HUDEP-2 (cell line): ENCODE results near the gene FEV.

Source experiments
- DNase-seq, 76 experiments: peaks; one replicate each; lab custom pipeline; 2025; ENCODE audit not compliant: unreplicated experiment in 76 of 76; lab: John Stamatoyannopoulos, UW

The FEV gene

DNA sequence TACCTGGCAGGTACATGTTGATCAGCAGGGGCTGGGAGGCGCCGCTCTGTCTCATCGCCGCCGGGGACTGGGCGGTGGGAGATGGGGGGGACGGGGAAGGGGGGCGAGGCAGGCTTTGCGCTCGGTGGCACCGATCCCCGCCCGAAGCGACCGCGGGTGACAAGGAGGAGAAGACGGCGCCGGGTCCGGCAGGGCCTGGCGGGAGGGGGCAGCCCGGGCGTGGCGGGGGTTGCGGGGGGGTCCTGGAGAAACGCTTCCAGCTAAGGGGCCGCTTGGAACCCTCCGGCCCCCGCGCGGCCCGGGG lies at the start of gene FEV:
Gene FEV (minus strand): TSS at position 164 of the 304 bp plus-strand sequence. CDS start 109 bp downstream, at position 55.
- no peak for DNase-seq

DNA sequence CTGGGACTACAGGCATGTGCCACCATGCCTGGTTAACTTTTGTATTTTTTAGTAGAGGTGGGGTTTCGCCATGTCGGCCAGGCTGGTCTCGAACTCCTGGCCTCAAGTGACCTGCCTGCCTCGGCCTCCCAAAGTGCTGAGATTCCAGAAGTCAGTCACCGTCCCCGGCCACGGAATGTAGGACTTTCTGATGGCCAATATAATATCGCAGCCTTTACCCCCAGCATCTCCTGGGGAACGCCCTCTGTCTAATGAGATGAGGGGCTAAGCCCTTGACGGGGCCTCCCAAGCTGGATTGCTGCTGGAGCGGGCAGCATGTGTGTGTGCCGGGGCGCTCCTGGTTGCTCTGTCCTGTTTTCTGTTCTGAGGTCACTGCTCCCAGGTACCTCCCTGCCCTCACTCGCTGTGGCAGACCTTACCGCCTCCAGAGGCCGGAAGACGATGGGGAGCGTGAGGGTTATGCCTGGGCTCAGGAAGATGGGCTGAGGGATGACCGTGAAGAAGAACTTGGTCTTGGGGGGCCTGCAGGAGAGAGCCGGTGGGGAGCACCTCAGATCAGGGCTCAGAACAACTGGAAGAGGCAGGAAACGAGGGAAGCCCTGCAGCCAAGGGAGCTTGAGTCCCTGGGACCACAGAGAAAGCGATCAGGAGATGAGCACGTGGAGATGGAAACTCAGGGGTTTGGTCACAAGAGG lies 47.2 kb upstream of the FEV start:
- DNase-seq = no peak

DNA sequence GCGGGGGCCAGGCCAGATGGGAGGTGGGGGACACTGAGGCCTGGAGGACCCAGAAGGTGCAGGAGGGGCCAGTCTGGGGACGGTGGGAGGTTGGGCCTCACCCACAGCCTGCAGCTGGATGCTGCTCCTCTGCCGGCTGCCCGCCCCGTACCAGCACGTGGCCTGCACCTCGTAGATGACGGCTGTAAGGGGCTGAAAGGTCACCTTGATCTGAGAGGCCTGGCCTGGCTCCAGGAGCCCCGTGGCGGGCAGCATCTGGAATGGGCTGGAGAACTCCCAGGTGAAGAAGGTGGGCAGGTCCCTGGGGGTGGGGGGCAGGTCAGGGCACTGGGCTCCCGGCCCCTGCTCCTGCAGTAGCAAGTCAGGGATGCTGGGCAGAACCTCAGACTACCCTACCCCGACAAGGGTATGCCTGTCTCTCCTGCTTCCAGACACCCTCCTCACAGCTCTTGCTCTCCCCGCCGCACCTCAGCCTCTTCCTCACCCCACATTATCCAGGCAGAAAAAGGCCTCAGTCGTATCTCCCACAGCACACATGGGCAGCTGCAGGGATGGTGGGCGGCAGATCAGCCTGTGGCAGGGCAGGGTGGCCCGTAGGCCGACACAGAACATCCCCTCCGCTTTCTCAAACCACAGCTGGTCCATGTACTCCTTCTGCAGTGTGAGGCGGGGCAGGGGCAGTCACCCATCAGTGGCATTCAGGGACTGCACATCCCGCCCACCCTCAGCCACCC lies 46.2 kb upstream of the FEV start:
- no peak for DNase-seq

DNA sequence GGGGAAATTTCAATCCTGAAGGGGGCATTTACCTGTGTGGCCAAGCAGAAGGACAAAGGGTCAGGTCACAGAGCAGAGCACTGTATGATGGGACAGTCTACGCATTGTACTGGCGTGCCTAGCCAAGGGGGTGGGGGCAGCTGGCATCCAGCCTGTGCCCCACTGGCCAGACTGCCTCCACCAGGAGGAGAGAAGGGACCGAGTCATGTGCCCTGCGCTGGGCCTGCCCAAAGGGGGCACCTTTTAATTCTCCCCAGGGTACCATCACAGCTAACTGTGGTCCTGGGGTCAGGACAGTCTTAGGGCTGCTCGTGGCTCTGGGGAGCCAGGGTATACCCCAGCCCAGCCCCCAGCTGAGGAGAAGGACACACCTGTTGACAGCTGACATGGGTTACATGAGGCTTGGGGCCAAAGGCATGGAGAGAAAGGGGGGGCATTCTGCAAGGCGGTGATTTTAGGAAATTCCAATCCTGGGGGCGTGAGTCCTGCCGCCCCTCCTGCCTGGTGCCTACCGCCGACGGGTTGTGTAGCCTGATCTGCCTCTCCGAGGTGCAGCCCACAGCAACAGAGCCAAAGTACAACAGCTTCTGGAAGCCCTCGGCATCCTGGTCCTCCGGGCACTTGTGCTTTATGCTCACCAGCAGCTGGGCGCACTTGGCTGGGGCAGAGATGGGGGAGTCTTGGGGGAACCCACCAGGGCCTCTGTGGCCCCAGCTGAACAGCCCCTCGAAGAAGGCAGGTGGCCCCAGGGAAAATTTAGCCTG lies 45.4 kb upstream of the FEV start:
- DNase-seq = no peak

DNA sequence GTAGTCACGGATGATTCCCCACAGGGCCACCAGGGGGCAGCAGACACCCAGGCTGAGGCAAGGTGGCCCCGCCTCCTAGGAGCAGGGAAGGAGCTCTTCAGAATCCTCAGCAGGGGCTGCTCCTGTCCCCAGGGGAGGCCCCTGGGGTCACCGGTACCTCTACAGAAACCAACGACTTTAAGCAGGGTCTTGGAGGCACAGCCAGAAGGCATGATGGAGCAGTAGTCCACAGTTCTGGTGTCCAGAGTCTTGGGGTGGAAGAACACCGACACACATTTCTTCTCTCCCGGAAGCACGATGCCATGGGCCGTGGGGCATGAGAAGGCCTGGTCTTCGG lies 44.8 kb upstream of the FEV start:
- DNase-seq = peak in 67 of 76 experiments; percentile 2 to 80 (median 48)

DNA sequence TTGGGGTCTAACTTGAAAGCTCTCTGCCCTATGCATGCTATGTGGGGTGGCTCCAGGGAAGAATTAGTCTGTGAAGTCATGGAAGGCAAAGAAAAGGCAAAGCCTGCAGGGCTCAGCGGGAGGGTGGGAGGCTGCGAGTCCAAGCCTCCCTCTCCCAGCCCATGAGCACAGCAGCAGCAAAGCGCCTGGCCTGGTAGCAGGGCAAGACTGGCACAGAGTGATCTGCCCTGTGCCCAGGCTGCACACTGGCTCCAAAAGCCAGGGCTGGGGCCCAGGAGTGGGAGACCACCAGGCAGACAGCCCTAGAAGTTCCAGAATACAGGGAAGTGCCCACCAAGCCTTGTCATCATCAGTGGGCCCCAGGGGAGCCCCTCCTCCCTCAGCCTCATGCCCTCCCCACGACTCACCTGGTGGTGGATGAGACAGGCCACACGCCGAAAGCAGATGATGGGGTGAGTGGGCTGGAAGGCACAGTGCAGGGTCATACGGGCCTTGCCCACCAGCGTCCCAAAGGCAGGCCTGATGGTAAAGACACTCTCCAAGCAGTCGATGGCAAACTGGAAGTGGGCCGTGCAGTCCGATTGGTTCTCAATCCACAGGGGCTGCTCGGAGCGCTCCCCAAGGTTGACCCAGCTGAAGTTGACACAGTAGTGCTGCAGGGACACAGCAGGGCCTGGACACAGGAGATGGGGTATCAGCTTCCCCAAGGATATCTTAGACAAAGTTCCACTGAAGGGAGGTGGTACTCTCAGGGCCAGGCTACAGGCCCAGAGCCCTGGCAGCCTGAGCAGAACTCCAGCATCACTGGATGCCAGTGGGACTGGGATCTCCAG lies 44.2 kb upstream of the FEV start:
- no peak for DNase-seq

DNA sequence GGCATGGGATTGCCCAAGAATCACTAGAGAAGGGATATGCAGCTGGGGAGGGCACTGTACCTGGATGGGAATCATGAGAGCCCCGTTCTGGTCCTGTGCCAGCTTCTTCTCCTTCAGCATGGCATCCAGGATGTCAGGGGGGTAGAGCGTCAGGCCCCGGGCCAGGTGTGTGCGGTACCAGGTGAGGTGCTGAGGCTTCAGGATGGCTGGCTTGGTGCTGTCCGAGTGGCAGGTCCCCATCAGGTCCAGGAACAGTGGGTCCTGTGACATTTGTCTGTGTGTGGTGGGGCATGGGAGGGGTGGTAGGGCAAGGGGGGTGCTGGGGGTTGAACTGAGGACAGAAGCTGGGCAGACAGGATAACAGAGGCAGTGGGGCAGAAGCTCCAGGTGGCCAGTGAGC lies 43.2 kb upstream of the FEV start:
- no peak for DNase-seq

DNA sequence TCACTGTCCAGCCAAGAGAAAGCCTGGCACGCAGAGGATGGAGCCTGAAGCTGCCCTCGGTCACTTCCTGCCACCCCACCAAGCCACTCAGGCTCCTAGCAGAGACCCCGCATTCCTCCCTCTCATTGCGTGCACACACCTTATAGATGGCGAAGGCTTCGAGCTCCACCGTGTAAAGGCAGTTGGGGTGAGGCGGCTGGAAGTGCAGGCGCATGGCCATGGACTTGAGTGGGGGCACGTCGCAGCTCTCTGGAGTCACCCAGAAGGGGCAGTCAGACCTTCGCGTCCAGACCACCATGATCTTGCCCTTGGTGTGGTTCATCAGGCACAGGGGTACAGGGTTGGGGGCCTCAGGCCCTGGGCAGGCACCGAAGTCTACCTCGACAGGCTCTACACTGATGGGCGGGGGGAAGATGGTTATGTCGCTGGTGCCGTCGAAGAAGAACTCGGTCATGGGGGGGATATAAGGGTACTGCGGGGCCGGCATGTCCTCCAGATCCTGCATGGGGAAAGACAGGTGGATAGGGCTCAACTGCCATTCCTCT lies 42.6 kb upstream of the FEV start:
- DNase-seq = no peak

DNA sequence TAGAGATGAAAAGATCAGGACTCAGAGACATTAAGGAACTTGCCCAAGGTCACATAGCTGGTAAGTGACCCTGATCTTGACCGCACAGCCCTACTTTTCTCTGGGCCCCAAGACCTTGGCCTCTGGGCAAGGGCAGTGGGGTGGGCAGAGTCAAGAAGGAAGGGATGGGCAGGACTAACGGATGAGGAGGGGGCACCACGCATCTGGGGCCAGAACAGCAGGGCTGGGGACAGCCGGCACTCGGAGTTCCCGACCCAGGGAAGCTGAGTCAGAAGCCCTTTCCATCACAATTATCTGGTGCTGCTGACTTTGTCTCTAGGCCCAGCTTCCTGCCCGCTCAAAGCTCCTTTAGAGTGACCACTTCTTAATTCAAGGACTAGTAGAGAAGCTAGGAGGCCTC lies 42.0 kb upstream of the FEV start:
- DNase-seq = no peak

DNA sequence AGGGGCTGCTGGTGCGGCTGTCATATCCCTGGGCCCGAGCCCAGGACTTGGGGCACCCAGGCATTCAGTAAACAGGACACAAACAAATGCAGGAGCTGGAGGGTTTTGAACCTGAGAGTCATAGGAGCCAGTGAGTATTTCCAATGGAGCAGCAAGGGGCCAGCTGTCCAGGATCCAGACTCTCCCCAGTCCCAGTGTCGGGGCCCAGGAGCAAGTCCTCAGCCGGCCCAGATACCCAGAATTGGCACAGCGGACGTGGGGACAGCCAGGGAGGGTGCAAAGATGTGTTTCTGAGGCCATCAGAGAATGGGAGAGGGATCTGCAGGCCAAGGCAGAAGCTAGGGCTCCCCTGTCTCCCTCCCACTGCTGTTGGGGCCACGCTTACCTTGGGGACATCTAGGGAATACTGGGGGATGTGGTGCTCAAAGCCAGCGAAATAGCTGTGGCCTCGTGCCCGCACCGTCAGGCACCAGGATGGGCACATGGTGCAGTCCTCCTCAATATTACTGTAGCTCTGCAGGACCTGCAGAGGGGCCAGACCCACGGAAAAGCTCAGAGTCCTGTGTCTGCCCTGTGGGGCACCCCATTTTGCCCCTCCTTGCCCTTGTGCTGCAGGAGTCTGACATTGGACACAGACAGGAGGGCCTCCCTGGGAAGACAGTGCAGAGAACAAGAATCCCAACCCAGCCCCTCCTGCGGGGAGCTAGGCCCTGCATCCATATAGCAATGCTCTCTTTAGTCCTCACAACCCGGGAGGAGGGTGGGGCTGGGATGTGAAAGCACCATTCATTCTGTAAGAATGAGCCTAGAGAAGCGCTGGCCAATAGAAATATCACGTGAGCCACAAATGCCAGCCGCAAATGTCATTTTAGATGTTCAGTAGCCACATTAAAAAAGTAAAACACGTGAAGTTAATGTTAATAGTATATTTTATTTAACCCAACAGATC lies 40.9 kb upstream of the FEV start:
- no peak for DNase-seq

DNA sequence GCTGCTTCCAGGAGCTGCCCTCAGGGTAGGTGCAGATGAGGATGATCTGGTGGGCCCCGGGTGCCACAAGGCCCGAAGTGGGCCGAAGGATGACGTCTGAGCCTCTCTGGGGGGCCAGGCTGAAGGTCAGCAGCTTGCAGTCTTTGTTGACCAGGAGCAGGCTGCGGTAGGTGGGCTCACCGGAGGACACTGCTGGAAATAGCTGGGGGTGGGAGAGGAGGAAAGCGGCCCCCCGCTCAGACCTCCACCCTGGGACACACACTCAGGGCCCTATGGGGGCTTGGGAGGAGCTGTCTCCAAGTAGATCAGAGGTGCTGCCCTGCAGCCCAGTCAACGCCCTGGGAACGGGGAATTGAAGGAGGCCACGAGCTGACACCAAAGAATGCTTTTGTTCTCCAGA lies 39.1 kb upstream of the FEV start:
- no peak for DNase-seq

DNA sequence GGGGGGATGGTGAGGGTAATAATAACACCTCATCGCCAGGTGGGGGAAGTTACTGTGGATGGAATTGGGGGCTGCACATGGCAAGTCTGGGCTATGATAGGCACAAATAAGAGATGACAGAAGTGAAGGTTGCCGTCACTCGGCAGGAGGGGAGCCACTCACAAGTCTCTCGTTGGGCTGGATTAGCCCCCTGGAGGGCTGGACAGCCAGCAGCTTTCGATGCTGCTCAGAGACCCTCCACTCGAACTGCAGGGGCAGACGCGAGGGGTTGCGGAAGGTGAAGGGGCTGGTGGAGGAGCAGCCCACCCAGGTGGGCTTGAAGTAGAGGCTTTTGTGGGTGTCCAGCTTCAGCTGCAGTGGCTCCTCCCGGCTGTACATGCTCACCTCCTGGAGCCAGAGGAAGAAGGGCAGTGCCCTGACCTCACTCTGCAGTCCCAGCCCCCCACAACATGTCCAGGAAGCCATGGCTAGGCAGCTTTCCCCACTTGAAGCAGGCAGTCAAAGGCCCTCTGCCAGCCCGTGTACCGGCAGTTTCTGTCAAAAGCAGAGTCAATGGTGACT lies 38.1 kb upstream of the FEV start:
- DNase-seq = no peak

DNA sequence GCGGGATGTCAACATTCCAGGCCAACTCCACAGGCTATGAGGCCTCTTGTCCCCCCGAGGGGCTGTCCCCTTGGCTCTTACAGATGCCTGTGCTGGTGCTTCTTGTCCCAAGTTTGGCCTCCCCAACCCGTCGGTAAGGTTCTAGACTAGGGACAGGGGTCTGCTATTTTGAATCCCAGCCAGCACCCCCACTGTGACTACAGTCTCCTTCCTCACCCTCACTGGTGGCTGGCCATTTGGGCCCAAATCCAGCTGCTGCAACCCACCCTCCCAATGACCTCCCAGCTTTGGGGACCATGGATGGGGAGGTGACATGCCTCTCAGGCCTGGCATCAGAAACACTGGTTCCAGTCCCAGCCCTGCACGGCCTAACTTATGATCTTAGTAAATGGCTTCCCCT lies 37.6 kb upstream of the FEV start:
- no peak for DNase-seq

DNA sequence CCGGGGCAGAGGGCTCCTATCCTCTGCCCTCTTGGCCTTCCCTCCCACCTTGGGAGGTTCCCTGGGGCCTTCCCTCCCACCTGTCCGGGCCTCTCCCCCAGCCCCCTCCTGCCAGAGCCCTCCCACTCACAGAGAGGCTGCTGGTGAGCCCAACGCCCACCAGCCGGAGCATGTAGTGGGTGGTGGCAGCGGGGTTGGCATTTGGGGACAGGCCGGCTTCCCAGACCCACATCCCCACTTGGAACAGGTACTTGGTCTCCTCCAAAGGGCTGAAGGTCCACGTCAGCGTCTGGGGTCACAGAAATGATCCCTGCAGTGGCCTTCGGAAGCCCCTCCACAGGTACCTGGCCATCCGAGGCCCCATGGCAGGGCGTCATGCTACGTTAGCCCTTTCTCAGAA lies 37.1 kb upstream of the FEV start:
- DNase-seq = no peak

DNA sequence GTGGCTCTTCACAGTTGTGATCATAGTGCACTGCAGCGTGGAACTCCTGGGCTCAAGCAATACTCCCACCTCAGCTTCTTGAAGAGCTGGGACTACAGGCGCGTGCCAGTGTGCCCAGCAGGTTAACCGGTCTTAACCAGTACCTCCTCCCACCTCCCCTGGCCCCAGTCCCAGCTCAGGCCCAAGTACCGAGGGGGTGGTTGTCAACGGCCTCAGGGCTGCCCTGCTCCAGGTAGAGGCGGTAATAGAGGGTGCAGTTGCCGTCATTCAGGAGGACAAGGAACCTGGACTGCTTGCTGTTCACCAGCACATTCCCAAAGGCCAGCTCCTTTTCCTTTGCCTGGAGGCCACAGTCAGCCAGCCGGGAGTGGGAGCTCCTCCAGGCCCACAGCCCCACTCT lies 36.6 kb upstream of the FEV start:
- DNase-seq = no peak

DNA sequence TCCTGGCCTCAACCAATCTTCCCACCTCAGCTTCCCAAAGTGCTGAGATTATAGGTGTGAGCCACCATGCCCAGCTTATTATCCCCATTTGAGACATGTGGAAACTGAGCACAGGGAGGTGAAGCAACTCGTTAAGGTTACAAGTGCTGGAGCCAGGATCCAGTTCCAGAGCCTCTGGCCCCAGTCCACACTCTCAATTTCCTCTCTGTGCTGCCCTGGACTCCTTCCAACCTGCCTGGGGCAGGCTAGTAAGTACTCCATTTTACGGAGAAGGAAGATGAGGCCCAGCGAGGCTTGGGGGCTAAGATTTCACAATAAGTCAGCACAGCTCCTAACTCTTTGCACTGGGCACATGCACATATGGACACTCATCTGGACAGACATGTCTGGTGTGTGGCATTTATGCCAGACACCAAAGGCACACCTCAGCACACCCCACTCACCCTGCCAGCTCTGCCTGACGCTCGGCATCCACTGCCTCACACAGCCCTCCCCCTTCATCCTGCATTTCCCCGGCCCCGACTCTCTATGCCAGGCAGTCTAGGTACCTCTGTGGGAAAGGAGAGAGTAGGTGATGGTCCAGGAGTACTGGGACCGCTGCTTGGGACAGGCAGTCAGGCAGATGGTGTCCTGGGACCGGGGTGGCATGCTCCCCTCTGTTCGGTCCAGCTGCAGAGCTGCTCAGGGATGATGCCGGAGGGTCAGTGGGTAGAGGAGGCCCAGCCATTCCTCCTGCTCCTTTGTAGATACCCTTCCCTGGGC lies 35.8 kb upstream of the FEV start:
- no peak for DNase-seq

DNA sequence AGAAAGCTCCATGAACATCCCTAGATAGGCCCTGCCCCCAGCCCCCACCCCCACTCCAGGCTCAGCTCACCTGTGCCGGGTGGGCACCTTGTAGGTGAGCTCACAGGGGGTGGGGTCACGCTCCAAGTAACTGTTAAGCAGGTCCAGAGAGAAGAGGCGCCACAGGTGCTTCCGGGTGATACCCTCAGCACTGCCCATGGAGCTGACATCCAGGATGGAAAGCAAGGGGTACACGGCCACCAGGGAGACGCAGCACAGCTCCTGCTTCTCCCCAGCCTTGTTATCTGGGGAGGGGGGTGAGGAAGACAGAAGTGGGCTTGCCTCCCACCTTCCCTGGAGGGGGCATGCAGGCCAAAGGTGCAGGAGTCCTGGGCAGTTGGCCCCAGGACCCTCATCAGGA lies 34.5 kb upstream of the FEV start:
- no peak for DNase-seq

DNA sequence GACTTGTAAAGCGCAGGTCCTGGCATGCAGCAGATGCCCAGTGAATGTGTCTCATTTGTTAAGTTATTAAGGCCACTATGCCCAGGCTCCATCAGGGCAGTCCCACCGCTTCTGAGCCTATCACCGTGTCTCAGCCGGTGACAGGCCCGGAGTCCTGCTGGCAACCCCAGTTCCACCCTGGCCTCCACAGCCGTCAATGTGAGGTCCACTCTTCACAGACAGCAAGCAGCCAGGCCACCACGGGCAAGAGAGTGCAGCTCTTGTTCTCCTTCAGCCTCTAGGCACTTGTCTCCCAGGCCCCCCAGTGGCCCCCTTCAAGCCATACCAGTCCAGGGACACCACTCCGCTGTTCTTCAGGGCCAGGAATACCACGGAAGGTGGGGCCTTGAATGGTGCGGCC lies 33.7 kb upstream of the FEV start:
- DNase-seq = no peak

DNA sequence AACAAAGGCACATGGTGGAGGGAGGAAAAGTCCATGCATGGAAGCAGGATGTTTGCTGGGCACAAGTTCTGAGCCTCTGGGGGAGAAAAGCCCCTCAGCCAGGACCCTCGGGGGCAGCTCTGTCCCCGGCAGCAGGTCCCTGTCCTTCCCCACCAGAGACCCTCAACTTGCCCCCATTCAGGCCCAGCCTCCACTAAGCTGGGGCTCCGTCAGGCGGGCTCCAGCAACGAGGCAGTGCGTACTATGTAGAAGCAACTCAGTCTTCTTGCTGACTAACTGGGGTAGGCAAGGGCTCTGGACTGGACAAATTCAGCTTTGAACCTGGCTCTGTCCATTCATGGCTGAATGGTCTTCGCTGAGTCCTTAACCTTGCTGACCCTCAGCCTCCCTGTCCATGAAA lies 33.3 kb upstream of the FEV start:
- no peak for DNase-seq
